T-cell (primary cell): ENCODE measurements around the gene HTR2C. TPM values are rescaled to one million over a fixed set of nuclear protein-coding genes. Genes with fewer than 3 reads are reported as not detected.

ENCODE experiments used
- ATAC-seq, 4 experiments: fragments of 200-7000 bp in 3 of 4; fragments of 150-1000 bp in 1 of 4; cut with Tn5 transposase; replicated peaks in 1 of 4; 1 replicate in 3 of 4; 2 replicates in 1 of 4; pipeline ENCODE4 v1.10.0; 2021; ENCODE audit warnings: moderate library complexity in 3 of 4, mild to moderate bottlenecking in 2 of 4, moderate number of reproducible peaks in 1 of 4
- CTCF ChIA-PET, 2 donors: fragments of 300-600 bp; sonication (Branson Sonifier 250); formaldehyde crosslinking; loops; one replicate each; lab custom pipeline; 2022; ENCODE audit warnings: antibody characterized with exemption in 2 of 2; lab: Charles Lee
- POLR2A ChIA-PET, 2 donors: fragments of 300-600 bp; sonication (Branson Sonifier 250); formaldehyde crosslinking; loops; one replicate each; lab custom pipeline; 2022; ENCODE audit warnings: antibody characterized with exemption in 2 of 2; lab: Charles Lee
- DNase-seq, 35 experiments: peaks; one replicate each; pipeline versions ENCODE4 v3.0.0 to v3.0.0-alpha.2; 2013 to 2023
- H3K27ac ChIP-seq: one replicate; pipeline ENCODE4 v1.5.1; 2013; ENCODE audit warnings: low read length
- H3K27me3 ChIP-seq, 2 experiments: replicated peaks in 1 of 2; 1 replicate in 1 of 2; 2 replicates in 1 of 2; pipeline versions ENCODE4 v1.6.1 to v1.7.0; 2013; ENCODE audit warnings: low read length in 1 of 2, mixed read lengths in 1 of 2; ENCODE audit not compliant: control insufficient read depth in 2 of 2, insufficient read depth in 2 of 2; ENCODE audit errors: extremely low read depth in 1 of 2
- H3K36me3 ChIP-seq, 2 donors: 1 replicate in 1 of 2; 2 replicates in 1 of 2; pipeline versions ENCODE4 v1.6.1 to v1.7.0; 2013; ENCODE audit warnings: low read length in 1 of 2; ENCODE audit not compliant: control insufficient read depth in 2 of 2, insufficient read depth in 1 of 2; ENCODE audit errors: extremely low read depth in 1 of 2
- H3K4me1 ChIP-seq, 2 experiments: 1 replicate in 1 of 2; 2 replicates in 1 of 2; pipeline versions ENCODE4 v1.6.1 to v1.7.0; 2013; ENCODE audit warnings: low read length in 2 of 2, mixed read lengths in 1 of 2; ENCODE audit not compliant: insufficient read depth in 2 of 2, control insufficient read depth in 1 of 2; ENCODE audit errors: extremely low read depth in 1 of 2
- H3K4me3 ChIP-seq, 2 donors: 1 replicate in 1 of 2; 2 replicates in 1 of 2; pipeline versions ENCODE4 v1.5.1 to v1.7.0; 2013; ENCODE audit warnings: mild to moderate bottlenecking in 2 of 2, low read length in 1 of 2, moderate library complexity in 1 of 2; ENCODE audit not compliant: control insufficient read depth in 1 of 2; ENCODE audit errors: extremely low read depth in 1 of 2
- H3K9me3 ChIP-seq: 2 replicates; pipeline ENCODE4 v1.7.0; 2013
- H3K27ac Mint-ChIP-seq, 2 donors: one replicate each; pipeline ENCODE4 v1.8.0; 2020 to 2021; ENCODE audit warnings: mild to moderate bottlenecking in 2 of 2, mixed read lengths in 2 of 2
- H3K27me3 Mint-ChIP-seq, 2 donors: one replicate each; pipeline ENCODE4 v1.8.0; 2021 to 2022; ENCODE audit warnings: mixed read lengths in 2 of 2
- H3K36me3 Mint-ChIP-seq: one replicate; pipeline ENCODE4 v1.8.0; 2021; ENCODE audit warnings: mixed read lengths
- H3K4me1 Mint-ChIP-seq, 3 donors: one replicate each; pipeline ENCODE4 v1.8.0; 2020 to 2022; ENCODE audit warnings: mixed read lengths in 3 of 3, mild to moderate bottlenecking in 1 of 3
- H3K4me3 Mint-ChIP-seq, 3 donors: one replicate each; pipeline ENCODE4 v1.8.0; 2020 to 2022; ENCODE audit warnings: mild to moderate bottlenecking in 3 of 3, mixed read lengths in 3 of 3, moderate library complexity in 3 of 3
- H3K9me3 Mint-ChIP-seq, 3 donors: one replicate each; pipeline ENCODE4 v1.8.0; 2020 to 2022; ENCODE audit warnings: mixed read lengths in 3 of 3
- WGBS: methylation state at CpG from one replicate; pipeline ENCODE4 v1.1.5; 2013; ENCODE audit warnings: missing lambda C conversion rate; ENCODE audit not compliant: insufficient coverage; 5-methylcytosine and 5-hydroxymethylcytosine counted together
- total RNA-seq, 35 experiments: library from RNA in 6 of 35; stranded (reverse) in 6 of 35; fragments of 120-200 nt in 1 of 35; gene quantifications; one replicate each; pipeline versions ENCODE4 v1.2.1 to v1.2.4 and lab custom pipeline; 2013 to 2026

The HTR2C gene
- total RNA-seq, 5 donors from 2014 or later (not counting 1 experiment from before 2014, with no cell fraction given) = not detected

DNA sequence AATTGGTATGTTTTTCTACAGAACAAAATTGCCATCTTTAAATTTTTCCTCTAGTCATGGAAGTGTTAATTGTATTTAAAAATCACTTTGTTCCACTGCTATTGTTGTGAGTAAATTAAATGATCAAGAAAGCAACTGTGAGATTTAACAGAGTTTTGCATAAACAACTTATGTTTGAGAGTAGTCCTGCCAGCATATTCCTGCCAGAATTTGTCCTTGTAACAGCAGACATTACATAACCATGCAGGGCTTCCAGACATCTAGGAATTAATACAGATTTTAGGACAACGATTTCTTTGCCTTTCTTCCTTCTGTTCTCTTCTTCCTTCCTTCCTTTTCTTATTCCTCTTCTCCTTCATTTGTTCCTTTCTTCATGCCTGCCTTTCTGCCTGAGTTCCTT is 125.5 kb downstream of the HTR2C start:
- POLR2A ChIA-PET = no interaction called here
- no peaks in the 10 kb centered on the region for H3K36me3 Mint-ChIP-seq
- no peaks in the 10 kb centered on the region for H3K9me3 ChIP-seq
- H3K4me3 ChIP-seq = no peak overlapping the region
- no peak overlapping the region for H3K27ac ChIP-seq
- ATAC-seq = no peak
- no peaks in the 10 kb centered on the region for H3K9me3 Mint-ChIP-seq
- no peaks in the 10 kb centered on the region for H3K36me3 ChIP-seq
- no peaks in the 10 kb centered on the region for H3K4me1 Mint-ChIP-seq
- CTCF ChIA-PET = no interaction called here
- H3K4me3 Mint-ChIP-seq = no peak overlapping the region
- H3K27me3 Mint-ChIP-seq = no peaks in the 10 kb centered on the region
- H3K4me1 ChIP-seq = no peaks in the 10 kb centered on the region
- no peaks in the 10 kb centered on the region for H3K27me3 ChIP-seq
- no CpG with 5 or more reads among the region's 1 CpG for WGBS
- no peak for DNase-seq
- no peak overlapping the region for H3K27ac Mint-ChIP-seq

DNA sequence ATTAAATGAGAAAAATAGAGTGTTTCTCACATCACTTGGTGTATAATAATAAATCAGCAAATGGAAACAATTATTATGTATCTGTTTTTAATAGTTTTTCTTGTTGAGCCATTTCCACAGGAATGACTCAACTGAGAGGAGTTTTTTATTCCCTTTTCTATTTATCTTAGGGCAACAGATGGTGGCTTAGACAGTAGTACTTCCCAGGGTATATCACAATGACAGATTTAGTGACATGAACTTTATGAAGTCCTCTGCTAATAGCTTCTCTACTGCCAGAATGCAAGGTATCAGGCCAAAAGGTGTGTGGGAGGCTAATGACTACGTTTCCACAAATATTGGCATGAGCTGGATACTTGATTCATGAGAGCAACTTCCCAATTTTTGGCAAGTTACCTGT is 126.7 kb downstream of the HTR2C start:
- ChIA-PET CTCF (no interaction called here), POLR2A (no interaction called here)
- H3K9me3 ChIP-seq = no peaks in the 10 kb centered on the region
- ATAC-seq (no peak), DNase-seq (no peak)
- H3K4me3 ChIP-seq = no peak overlapping the region
- H3K27ac ChIP-seq = no peak overlapping the region
- no peak overlapping the region for H3K4me3 Mint-ChIP-seq
- no CpG with 5 or more reads among the region's 1 CpG for WGBS
- H3K4me1 ChIP-seq = no peaks in the 10 kb centered on the region
- H3K36me3 ChIP-seq = no peaks in the 10 kb centered on the region
- H3K27me3 Mint-ChIP-seq = peaks cover 0 to 3% of the 10 kb centered on the region in 2 donors
- H3K4me1 Mint-ChIP-seq = no peaks in the 10 kb centered on the region
- H3K27ac Mint-ChIP-seq = no peak overlapping the region
- H3K9me3 Mint-ChIP-seq = no peaks in the 10 kb centered on the region
- no peaks in the 10 kb centered on the region for H3K36me3 Mint-ChIP-seq
- no peaks in the 10 kb centered on the region for H3K27me3 ChIP-seq

DNA sequence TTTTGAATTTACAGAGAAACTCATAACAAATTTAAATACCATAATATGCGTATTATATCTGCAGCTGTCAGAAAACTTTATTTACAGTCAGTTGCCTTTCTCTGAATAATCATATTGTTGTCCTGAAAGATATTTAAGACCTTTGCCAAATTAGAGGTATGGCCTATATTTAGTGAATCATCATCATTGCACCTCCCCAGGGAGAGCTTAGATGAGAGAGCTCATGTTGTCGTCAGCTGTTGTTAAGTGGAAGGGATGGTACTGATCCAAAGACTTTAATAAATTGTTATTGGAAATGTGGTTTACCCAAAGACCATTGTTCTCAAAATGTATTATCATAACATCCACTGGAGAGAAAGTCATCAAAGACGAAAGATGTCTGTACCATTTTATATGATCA is 128.6 kb downstream of the HTR2C start:
- Histone ChIP-seq H3K27me3 (no peaks in the 10 kb centered on the region), H3K9me3 (no peaks in the 10 kb centered on the region), H3K4me3 (no peak overlapping the region), H3K4me1 (no peaks in the 10 kb centered on the region), H3K27ac (no peak overlapping the region), H3K36me3 (no peaks in the 10 kb centered on the region)
- CTCF ChIA-PET = no interaction called here
- WGBS = no CpG with 5 or more reads among the region's 3 CpGs
- ATAC-seq (no peak), DNase-seq (no peak)
- no peak overlapping the region for H3K27ac Mint-ChIP-seq
- H3K9me3 Mint-ChIP-seq = no peaks in the 10 kb centered on the region
- POLR2A ChIA-PET = no interaction called here
- peaks cover 0 to 3% of the 10 kb centered on the region in 2 donors for H3K27me3 Mint-ChIP-seq
- H3K4me1 Mint-ChIP-seq = no peaks in the 10 kb centered on the region
- H3K36me3 Mint-ChIP-seq = no peaks in the 10 kb centered on the region
- no peak overlapping the region for H3K4me3 Mint-ChIP-seq

DNA sequence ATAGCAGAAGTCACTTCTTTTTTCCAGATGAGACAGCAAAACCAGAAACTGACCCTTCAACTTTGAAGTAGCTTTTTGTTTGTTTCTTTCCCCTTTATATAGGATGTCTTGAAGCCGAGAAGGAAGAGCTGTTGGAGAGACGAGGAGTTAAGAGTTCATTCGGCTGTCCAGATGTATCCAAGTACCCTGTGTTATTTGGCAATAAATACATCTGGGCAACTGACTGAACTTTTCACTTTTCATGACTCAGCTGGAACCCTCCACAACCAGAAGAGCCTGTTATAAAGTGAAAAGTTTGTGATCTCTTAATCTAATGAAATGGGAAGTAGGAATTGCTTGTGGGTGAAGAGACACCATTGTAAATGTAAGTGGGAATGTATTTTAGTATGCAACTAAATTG is 131.2 kb downstream of the HTR2C start:
- Histone ChIP-seq H3K9me3 (no peaks in the 10 kb centered on the region), H3K27ac (no peak overlapping the region), H3K4me1 (no peaks in the 10 kb centered on the region), H3K36me3 (no peaks in the 10 kb centered on the region), H3K27me3 (no peaks in the 10 kb centered on the region), H3K4me3 (no peak overlapping the region)
- ATAC-seq (no peak), DNase-seq (no peak)
- H3K27ac Mint-ChIP-seq = no peak overlapping the region
- ChIA-PET POLR2A (no interaction called here), CTCF (interaction anchor here in 1 of 2 donors (0.5 kb wide), 1 partner anchor 145 kb away, joined by 5 read pairs; no protein-coding TSS in a partner anchor)
- peaks cover 0 to 2% (median 2%) of the 10 kb centered on the region in 3 donors for H3K9me3 Mint-ChIP-seq
- no peaks in the 10 kb centered on the region for H3K36me3 Mint-ChIP-seq
- no peak overlapping the region for H3K4me3 Mint-ChIP-seq
- no peaks in the 10 kb centered on the region for H3K4me1 Mint-ChIP-seq
- H3K27me3 Mint-ChIP-seq = peaks cover 0 to 8% of the 10 kb centered on the region in 2 donors
- WGBS = no CpG with 5 or more reads among the region's 3 CpGs

DNA sequence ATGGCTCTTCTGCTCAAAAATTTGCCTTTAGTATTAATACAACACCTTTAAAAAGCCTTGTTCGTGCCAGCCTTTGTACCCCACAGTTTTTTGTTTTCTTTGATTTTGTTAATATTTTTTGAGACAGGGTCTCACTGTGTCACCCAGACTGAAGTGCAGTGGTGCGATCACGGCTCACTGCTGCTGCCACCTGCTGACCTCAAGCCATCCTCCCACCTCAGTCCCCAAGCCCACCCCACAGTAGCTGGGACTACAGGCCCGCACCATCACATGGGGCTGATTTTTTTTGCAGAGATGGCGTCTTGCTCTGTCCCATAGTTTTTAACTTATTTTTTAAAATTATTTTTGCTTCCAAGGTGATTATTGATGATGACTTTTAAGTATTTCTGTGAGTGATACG is 134.0 kb downstream of the HTR2C start:
- no peak for ATAC-seq
- Histone ChIP-seq H3K27me3 (no peaks in the 10 kb centered on the region), H3K4me3 (no peak overlapping the region), H3K4me1 (no peaks in the 10 kb centered on the region), H3K27ac (no peak overlapping the region), H3K36me3 (no peaks in the 10 kb centered on the region), H3K9me3 (no peaks in the 10 kb centered on the region)
- CTCF ChIA-PET = no interaction called here
- Mint-ChIP-seq H3K9me3 (peaks cover 0 to 4% (median 3%) of the 10 kb centered on the region in 3 donors), H3K27me3 (peaks cover 0 to 8% of the 10 kb centered on the region in 2 donors), H3K27ac (no peak overlapping the region), H3K36me3 (no peaks in the 10 kb centered on the region), H3K4me3 (no peak overlapping the region), H3K4me1 (no peaks in the 10 kb centered on the region)
- no peak for DNase-seq
- POLR2A ChIA-PET = no interaction called here
- no CpG with 5 or more reads among the region's 6 CpGs for WGBS

DNA sequence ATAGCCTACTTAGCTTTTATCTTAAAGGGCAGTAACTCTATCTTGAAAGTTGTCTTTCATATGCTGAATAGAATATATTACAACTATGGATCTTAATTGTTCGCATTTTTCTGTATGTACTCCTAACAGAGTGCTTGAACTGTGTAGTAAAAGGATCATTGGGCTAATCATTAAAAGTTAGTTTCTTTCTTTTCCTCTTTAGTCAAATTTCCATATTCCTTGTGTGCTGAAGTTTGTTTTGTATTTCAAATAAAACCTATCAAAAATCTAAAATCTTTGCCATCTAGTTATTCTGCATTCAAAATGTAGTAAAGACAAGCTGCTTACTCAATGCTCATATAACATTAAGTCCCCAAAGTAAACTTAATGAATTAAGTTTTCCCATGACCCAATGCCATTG is 182.7 kb downstream of the HTR2C start:
- no peaks in the 10 kb centered on the region for H3K4me1 Mint-ChIP-seq
- H3K9me3 ChIP-seq = no peaks in the 10 kb centered on the region
- no peak for DNase-seq
- peaks cover 0 to 9% (median 0%) of the 10 kb centered on the region in 3 donors for H3K9me3 Mint-ChIP-seq
- H3K27ac Mint-ChIP-seq = no peak overlapping the region
- H3K27me3 Mint-ChIP-seq = no peaks in the 10 kb centered on the region
- no peaks in the 10 kb centered on the region for H3K36me3 ChIP-seq
- WGBS = no CpG with 5 or more reads among the region's 1 CpG
- H3K4me3 ChIP-seq = no peak overlapping the region
- no peaks in the 10 kb centered on the region for H3K36me3 Mint-ChIP-seq
- H3K27me3 ChIP-seq = no peaks in the 10 kb centered on the region
- H3K4me1 ChIP-seq = no peaks in the 10 kb centered on the region
- no peak for ATAC-seq
- H3K27ac ChIP-seq = no peak overlapping the region
- POLR2A ChIA-PET = no interaction called here
- H3K4me3 Mint-ChIP-seq = no peak overlapping the region
- CTCF ChIA-PET = no interaction called here

DNA sequence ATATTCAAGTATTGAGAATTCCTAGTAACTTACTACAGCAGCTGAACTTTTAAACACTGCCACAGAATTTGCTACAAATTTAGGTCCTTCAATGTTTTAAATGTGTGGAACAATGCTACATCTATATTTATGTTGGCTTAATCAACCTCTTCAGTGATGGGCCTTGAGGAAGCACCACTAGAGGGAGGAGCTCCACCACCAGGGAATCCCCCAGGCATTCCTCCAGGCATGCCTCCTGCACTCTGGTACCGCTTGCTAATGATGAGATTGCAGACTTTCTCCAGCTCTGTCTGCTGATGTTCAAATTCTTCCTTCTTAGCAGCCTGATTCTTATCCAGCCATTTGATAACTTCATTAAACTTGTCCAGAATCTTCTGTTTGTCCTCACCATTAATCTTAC is 190.8 kb downstream of the HTR2C start:
- ChIA-PET POLR2A (no interaction called here), CTCF (no interaction called here)
- Mint-ChIP-seq H3K9me3 (peaks cover 0 to 10% (median 0%) of the 10 kb centered on the region in 3 donors), H3K27me3 (peaks cover 0 to 12% of the 10 kb centered on the region in 2 donors), H3K36me3 (no peaks in the 10 kb centered on the region), H3K4me3 (no peak overlapping the region), H3K4me1 (no peaks in the 10 kb centered on the region), H3K27ac (no peak overlapping the region)
- Histone ChIP-seq H3K4me1 (no peaks in the 10 kb centered on the region), H3K4me3 (no peak overlapping the region), H3K27ac (no peak overlapping the region), H3K36me3 (no peaks in the 10 kb centered on the region), H3K27me3 (no peaks in the 10 kb centered on the region), H3K9me3 (no peaks in the 10 kb centered on the region)
- no peak for ATAC-seq
- DNase-seq = no peak
- WGBS = no CpG with 5 or more reads among the region's 1 CpG
